HepG2 (cell line): ENCODE measurements around the gene KCTD19. TPM values are rescaled to one million over a fixed set of nuclear protein-coding genes. Genes with fewer than 3 reads are reported as not detected.

Experiments used
- ATF7-NPFF ChIP-seq: sonication (generic); formaldehyde crosslinking; IDR thresholded peaks from 2 replicates; pipeline ENCODE4 v1.8.1; 2023; ENCODE audit warnings: mild to moderate bottlenecking, low read depth, missing genetic modification reagents, moderate library complexity
- MYC ChIP-seq: sonication (generic); formaldehyde crosslinking; IDR thresholded peaks from 2 replicates; pipeline ENCODE4 v1.9.0; 2021; ENCODE audit warnings: missing genetic modification reagents, borderline replicate concordance
- PLRG1 ChIP-seq: fragments of 450-650 bp; conservative IDR thresholded peaks from 2 replicates; pipeline ENCODE4 v1.6.1; 2016
- ZKSCAN8 ChIP-seq: IDR thresholded peaks from 2 replicates; pipeline ENCODE4 v1.6.1; 2016; ENCODE audit warnings: borderline replicate concordance, missing genetic modification reagents, missing compliant biosample characterization
- ZNF777 ChIP-seq: sonication (generic); formaldehyde crosslinking; IDR thresholded peaks from 2 replicates; pipeline ENCODE4 v1.4.0; 2020; ENCODE audit warnings: missing genetic modification reagents
- polyA plus RNA-seq, 8 experiments: library from polyadenylated mRNA; depleted of rRNA in 3 of 8; stranded (reverse) in 7 of 8; unstranded in 1 of 8; fragments of >200 nt; fragmentation: Illumina TruSeq in 4 of 8; extraction: Trizol in 4 of 8; gene quantifications; 2 replicates each; pipeline versions ENCODE4 v1.2.1 to v1.2.3, GENCODE V29; 2011 to 2016; ENCODE audit warnings: low read depth in 4 of 8, missing spikeins in 1 of 8, mixed read lengths in 1 of 8; ENCODE audit not compliant: insufficient read depth in 1 of 8
- total RNA-seq, 5 experiments: library from RNA; depleted of rRNA; stranded (reverse); fragments of >200 nt; fragmentation: Illumina TruSeq; extraction: Trizol; gene quantifications; 2 replicates each; pipeline ENCODE4 v1.2.3, GENCODE V29; 2016; ENCODE audit warnings: low read depth in 1 of 5
- TF ChIP-seq, protein P1 (sequence below): IDR thresholded peaks from 2 replicates; pipeline ENCODE4 v1.4.0; 2020; ENCODE audit warnings: mild to moderate bottlenecking, missing genetic modification reagents
- TF ChIP-seq, protein P2 (sequence below): sonication (generic); formaldehyde crosslinking; conservative IDR thresholded peaks from 2 replicates; pipeline ENCODE4 v1.4.0; 2020; ENCODE audit warnings: missing genetic modification reagents
- TF ChIP-seq, protein P3 (sequence below): sonication (generic); formaldehyde crosslinking; conservative IDR thresholded peaks from 2 replicates; pipeline ENCODE4 v1.8.0; 2022; ENCODE audit warnings: missing genetic modification reagents
- TF ChIP-seq, protein P4 (sequence below): sonication (generic); formaldehyde crosslinking; IDR thresholded peaks from 2 replicates; pipeline ENCODE4 v1.4.0; 2020; ENCODE audit warnings: mild to moderate bottlenecking, missing genetic modification reagents
- TF ChIP-seq, protein P5 (sequence below): IDR thresholded peaks from 2 replicates; pipeline ENCODE4 v1.6.1; 2016; ENCODE audit warnings: low read depth, missing genetic modification reagents, missing compliant biosample characterization
- TF ChIP-seq, protein P6 (sequence below): sonication (generic); formaldehyde crosslinking; IDR thresholded peaks from 2 replicates; pipeline ENCODE4 v1.8.1; 2022; ENCODE audit warnings: low read depth, mild to moderate bottlenecking, missing genetic modification reagents

KCTD19 gene
- total and polyA plus RNA-seq, 2 of the 13 experiments (the other 11 are each of a cell fraction or from before 2014, with no cell fraction given), result not detected

DNA sequence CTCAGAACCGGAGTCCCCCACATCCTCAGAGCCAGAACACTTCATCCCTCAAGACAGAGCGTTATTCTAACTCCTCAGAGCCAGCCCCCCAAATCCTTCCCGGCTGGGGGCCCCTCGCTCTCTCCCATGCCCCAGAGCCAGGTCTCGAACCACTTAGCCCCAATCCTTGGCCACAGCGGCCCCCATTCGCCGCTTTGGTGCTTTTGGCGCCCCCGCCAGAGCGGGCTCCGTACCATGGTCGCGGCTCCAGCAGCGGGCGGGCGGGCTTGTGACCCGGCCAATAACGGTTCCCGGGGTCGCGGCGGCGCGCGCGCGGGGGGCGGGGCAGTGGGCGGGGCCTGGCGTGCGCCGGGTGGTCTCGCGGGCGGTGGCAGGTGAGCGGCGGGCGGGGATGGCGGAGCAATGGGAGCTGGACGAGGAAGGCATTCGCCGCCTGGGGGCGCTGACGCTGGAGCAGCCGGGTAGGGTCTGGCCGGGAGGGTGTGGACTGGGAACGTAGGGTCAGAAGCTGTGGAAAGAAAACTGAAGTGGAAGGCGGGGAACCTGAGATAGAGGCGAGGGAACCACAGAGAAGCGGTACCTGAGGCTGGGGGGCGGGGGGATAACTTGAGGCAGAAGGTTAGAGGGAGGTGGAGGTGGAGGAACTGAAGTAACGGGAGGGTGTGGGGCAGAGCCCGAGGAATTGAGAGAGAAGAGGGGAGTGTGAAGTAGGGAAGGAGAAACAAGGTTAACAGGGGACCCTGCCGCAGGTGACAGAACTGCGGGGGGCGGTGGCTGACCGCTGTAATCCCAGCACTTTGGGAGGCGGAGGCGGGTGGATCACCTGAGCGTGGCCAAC, at the start of gene KCTD19, which contains the start of gene LRRC36 (continued):
- TF ChIP-seq, protein P1, sequence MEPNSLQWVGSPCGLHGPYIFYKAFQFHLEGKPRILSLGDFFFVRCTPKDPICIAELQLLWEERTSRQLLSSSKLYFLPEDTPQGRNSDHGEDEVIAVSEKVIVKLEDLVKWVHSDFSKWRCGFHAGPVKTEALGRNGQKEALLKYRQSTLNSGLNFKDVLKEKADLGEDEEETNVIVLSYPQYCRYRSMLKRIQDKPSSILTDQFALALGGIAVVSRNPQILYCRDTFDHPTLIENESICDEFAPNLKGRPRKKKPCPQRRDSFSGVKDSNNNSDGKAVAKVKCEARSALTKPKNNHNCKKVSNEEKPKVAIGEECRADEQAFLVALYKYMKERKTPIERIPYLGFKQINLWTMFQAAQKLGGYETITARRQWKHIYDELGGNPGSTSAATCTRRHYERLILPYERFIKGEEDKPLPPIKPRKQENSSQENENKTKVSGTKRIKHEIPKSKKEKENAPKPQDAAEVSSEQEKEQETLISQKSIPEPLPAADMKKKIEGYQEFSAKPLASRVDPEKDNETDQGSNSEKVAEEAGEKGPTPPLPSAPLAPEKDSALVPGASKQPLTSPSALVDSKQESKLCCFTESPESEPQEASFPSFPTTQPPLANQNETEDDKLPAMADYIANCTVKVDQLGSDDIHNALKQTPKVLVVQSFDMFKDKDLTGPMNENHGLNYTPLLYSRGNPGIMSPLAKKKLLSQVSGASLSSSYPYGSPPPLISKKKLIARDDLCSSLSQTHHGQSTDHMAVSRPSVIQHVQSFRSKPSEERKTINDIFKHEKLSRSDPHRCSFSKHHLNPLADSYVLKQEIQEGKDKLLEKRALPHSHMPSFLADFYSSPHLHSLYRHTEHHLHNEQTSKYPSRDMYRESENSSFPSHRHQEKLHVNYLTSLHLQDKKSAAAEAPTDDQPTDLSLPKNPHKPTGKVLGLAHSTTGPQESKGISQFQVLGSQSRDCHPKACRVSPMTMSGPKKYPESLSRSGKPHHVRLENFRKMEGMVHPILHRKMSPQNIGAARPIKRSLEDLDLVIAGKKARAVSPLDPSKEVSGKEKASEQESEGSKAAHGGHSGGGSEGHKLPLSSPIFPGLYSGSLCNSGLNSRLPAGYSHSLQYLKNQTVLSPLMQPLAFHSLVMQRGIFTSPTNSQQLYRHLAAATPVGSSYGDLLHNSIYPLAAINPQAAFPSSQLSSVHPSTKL (CRISPR knock-in tag), result peak; percentile 44; the same call in 1 of the 2 replicates
- TF ChIP-seq, protein P2, sequence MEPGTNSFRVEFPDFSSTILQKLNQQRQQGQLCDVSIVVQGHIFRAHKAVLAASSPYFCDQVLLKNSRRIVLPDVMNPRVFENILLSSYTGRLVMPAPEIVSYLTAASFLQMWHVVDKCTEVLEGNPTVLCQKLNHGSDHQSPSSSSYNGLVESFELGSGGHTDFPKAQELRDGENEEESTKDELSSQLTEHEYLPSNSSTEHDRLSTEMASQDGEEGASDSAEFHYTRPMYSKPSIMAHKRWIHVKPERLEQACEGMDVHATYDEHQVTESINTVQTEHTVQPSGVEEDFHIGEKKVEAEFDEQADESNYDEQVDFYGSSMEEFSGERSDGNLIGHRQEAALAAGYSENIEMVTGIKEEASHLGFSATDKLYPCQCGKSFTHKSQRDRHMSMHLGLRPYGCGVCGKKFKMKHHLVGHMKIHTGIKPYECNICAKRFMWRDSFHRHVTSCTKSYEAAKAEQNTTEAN, result peak; percentile 61; the same call in 1 of the 2 replicates
- TF ChIP-seq ATF7-NPFF (CRISPR knock-in tag), result peak; percentile 44; the same call in 1 of the 2 replicates
- TF ChIP-seq PLRG1, result no peak
- TF ChIP-seq ZNF777 (CRISPR knock-in tag), result 0 out of 2 replicates have a peak, but pooled peaks have one; percentile 26
- no peak for TF ChIP-seq ZKSCAN8 (CRISPR knock-in tag)
- TF ChIP-seq, protein P3, sequence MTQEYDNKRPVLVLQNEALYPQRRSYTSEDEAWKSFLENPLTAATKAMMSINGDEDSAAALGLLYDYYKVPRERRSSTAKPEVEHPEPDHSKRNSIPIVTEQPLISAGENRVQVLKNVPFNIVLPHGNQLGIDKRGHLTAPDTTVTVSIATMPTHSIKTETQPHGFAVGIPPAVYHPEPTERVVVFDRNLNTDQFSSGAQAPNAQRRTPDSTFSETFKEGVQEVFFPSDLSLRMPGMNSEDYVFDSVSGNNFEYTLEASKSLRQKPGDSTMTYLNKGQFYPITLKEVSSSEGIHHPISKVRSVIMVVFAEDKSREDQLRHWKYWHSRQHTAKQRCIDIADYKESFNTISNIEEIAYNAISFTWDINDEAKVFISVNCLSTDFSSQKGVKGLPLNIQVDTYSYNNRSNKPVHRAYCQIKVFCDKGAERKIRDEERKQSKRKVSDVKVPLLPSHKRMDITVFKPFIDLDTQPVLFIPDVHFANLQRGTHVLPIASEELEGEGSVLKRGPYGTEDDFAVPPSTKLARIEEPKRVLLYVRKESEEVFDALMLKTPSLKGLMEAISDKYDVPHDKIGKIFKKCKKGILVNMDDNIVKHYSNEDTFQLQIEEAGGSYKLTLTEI (CRISPR knock-in tag), result no peak
- TF ChIP-seq, protein P4, sequence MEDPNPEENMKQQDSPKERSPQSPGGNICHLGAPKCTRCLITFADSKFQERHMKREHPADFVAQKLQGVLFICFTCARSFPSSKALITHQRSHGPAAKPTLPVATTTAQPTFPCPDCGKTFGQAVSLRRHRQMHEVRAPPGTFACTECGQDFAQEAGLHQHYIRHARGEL, result peak; percentile 95
- TF ChIP-seq MYC, result 0 out of 2 replicates have a peak, but pooled peaks have one; percentile 9
- TF ChIP-seq, protein P5, sequence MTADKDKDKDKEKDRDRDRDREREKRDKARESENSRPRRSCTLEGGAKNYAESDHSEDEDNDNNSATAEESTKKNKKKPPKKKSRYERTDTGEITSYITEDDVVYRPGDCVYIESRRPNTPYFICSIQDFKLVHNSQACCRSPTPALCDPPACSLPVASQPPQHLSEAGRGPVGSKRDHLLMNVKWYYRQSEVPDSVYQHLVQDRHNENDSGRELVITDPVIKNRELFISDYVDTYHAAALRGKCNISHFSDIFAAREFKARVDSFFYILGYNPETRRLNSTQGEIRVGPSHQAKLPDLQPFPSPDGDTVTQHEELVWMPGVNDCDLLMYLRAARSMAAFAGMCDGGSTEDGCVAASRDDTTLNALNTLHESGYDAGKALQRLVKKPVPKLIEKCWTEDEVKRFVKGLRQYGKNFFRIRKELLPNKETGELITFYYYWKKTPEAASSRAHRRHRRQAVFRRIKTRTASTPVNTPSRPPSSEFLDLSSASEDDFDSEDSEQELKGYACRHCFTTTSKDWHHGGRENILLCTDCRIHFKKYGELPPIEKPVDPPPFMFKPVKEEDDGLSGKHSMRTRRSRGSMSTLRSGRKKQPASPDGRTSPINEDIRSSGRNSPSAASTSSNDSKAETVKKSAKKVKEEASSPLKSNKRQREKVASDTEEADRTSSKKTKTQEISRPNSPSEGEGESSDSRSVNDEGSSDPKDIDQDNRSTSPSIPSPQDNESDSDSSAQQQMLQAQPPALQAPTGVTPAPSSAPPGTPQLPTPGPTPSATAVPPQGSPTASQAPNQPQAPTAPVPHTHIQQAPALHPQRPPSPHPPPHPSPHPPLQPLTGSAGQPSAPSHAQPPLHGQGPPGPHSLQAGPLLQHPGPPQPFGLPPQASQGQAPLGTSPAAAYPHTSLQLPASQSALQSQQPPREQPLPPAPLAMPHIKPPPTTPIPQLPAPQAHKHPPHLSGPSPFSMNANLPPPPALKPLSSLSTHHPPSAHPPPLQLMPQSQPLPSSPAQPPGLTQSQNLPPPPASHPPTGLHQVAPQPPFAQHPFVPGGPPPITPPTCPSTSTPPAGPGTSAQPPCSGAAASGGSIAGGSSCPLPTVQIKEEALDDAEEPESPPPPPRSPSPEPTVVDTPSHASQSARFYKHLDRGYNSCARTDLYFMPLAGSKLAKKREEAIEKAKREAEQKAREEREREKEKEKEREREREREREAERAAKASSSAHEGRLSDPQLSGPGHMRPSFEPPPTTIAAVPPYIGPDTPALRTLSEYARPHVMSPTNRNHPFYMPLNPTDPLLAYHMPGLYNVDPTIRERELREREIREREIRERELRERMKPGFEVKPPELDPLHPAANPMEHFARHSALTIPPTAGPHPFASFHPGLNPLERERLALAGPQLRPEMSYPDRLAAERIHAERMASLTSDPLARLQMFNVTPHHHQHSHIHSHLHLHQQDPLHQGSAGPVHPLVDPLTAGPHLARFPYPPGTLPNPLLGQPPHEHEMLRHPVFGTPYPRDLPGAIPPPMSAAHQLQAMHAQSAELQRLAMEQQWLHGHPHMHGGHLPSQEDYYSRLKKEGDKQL (CRISPR knock-in tag), result no peak
- TF ChIP-seq, protein P6, sequence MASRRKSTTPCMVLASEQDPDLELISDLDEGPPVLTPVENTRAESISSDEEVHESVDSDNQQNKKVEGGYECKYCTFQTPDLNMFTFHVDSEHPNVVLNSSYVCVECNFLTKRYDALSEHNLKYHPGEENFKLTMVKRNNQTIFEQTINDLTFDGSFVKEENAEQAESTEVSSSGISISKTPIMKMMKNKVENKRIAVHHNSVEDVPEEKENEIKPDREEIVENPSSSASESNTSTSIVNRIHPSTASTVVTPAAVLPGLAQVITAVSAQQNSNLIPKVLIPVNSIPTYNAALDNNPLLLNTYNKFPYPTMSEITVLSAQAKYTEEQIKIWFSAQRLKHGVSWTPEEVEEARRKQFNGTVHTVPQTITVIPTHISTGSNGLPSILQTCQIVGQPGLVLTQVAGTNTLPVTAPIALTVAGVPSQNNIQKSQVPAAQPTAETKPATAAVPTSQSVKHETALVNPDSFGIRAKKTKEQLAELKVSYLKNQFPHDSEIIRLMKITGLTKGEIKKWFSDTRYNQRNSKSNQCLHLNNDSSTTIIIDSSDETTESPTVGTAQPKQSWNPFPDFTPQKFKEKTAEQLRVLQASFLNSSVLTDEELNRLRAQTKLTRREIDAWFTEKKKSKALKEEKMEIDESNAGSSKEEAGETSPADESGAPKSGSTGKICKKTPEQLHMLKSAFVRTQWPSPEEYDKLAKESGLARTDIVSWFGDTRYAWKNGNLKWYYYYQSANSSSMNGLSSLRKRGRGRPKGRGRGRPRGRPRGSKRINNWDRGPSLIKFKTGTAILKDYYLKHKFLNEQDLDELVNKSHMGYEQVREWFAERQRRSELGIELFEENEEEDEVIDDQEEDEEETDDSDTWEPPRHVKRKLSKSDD (CRISPR knock-in tag), result no peak
